Smooth muscle cell (in vitro differentiated cells): ENCODE data around the gene RFX1. TPM values are rescaled to one million over a fixed set of nuclear protein-coding genes. Genes with fewer than 3 reads are reported as not detected.
A peak's percentile ranks its signal among the peaks of the same experiment; 100 is the strongest.

ENCODE experiments used
- DNase-seq: peaks from one replicate; lab custom pipeline; 2025; ENCODE audit not compliant: unreplicated experiment; lab: John Stamatoyannopoulos, UW
- H2AFZ ChIP-seq: fragments of 200-600 bp; sonication (generic); 2 replicates; pipeline ENCODE4 v1.6.0; 2016; ENCODE audit warnings: antibody characterized with exemption, low read depth, mild to moderate bottlenecking
- H3F3A ChIP-seq: fragments of 200-600 bp; sonication (generic); 2 replicates; pipeline ENCODE4 v1.6.0; 2017; ENCODE audit warnings: antibody characterized with exemption, low read depth
- H3K27ac ChIP-seq: fragments of 200-600 bp; sonication (generic); 2 replicates; pipeline ENCODE4 v1.5.1; 2016; ENCODE audit warnings: low read depth, mild to moderate bottlenecking
- H3K27me3 ChIP-seq: fragments of 200-600 bp; sonication (generic); 2 replicates; pipeline ENCODE4 v1.6.1; 2016; ENCODE audit warnings: low read depth, mild to moderate bottlenecking
- H3K36me3 ChIP-seq: fragments of 200-600 bp; sonication (generic); 2 replicates; pipeline ENCODE4 v1.5.1; 2016; ENCODE audit warnings: low read depth
- H3K4me1 ChIP-seq: fragments of 200-600 bp; sonication (generic); 2 replicates; pipeline ENCODE4 v1.5.1; 2016; ENCODE audit warnings: low read depth
- H3K4me2 ChIP-seq: fragments of 200-600 bp; sonication (generic); 2 replicates; pipeline ENCODE4 v1.6.0; 2016; ENCODE audit warnings: mild to moderate bottlenecking
- H3K4me3 ChIP-seq: fragments of 200-600 bp; sonication (generic); 2 replicates; pipeline ENCODE4 v1.5.1; 2016; ENCODE audit warnings: mild to moderate bottlenecking
- H3K79me2 ChIP-seq: fragments of 200-600 bp; sonication (generic); 2 replicates; pipeline ENCODE4 v1.6.0; 2016; ENCODE audit warnings: low read depth, mild to moderate bottlenecking
- H3K9ac ChIP-seq: fragments of 200-600 bp; sonication (generic); 2 replicates; pipeline ENCODE4 v1.6.0; 2016; ENCODE audit warnings: low read depth
- H3K9me3 ChIP-seq: fragments of 200-600 bp; sonication (generic); replicated peaks from 2 replicates; pipeline ENCODE4 v1.5.1; 2016; ENCODE audit warnings: low read depth
- H4K20me1 ChIP-seq: fragments of 200-600 bp; sonication (generic); 2 replicates; pipeline ENCODE4 v1.6.0; 2016; ENCODE audit warnings: low read depth
- CTCF ChIP-seq: fragments of 200-600 bp; sonication (generic); IDR thresholded peaks from 2 replicates; pipeline ENCODE4 v1.5.1; 2017; ENCODE audit warnings: borderline replicate concordance, mild to moderate bottlenecking, antibody characterized with exemption; ENCODE audit not compliant: insufficient read depth, poor library complexity, severe bottlenecking
- WGBS: methylation state at CpG from one replicate; pipeline ENCODE4 v1.1.7; 2016; ENCODE audit warnings: low lambda C conversion rate; 5-methylcytosine and 5-hydroxymethylcytosine counted together
- polyA plus RNA-seq: library from polyadenylated mRNA; unstranded; fragments of >200 nt; fragmentation: Nextera tagmentation; extraction: Ambion mirVana; gene quantifications from 2 replicates; pipeline ENCODE4 v1.2.1, GENCODE V29; 2016
- total RNA-seq: library from RNA; depleted of rRNA; stranded (reverse); fragments of >200 nt; gene quantifications from 2 replicates; pipeline ENCODE4 v1.2.3, GENCODE V29; 2014

RFX1 gene
- total and polyA plus RNA-seq, 2 experiments from 2014 or later: 2.2 TPM

DNA sequence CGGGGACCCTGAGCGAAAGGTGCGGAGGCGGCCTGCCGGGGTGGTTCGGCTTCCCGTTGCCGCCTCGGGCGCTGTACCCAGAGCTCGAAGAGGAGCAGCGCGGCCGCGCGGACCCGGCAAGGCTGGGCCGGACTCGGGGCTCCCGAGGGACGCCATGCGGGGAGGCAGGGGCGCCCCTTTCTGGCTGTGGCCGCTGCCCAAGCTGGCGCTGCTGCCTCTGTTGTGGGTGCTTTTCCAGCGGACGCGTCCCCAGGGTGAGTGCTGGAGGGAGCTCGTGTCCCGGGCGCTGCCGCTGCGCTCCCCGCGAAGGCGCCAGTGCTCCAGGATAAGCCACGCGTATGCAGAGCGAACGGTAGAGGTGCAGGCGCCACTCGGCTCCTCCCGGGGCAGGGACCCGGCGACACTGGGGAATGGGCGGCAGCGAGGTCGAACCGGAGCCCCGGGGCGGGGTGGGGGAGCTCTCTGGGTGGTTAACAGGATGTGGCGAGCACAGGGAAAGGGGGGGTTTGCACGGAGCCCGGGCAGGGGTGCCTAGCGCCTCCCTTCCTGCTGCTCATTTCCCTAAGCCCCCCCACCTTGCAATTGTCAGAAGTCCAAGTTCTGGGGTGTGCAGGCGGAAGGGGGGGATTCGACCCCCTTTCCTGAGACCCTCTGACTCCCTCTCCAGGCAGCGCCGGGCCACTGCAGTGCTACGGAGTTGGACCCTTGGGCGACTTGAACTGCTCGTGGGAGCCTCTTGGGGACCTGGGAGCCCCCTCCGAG lies 25.8 kb upstream of the RFX1 start, which contains the start of gene IL27RA:
TSS of gene IL27RA (plus strand) at position 44 of the 762 bp plus-strand sequence. CDS start at position 155, 111 bp downstream.
- no peaks in the 10 kb centered on the region for H3K36me3 ChIP-seq
- H3K4me3 ChIP-seq: peak within 1 kb of the TSS; percentile 71
- no peak within 1 kb of the TSS for H3K9ac ChIP-seq
- H3F3A ChIP-seq: no peaks in the 10 kb centered on the region
- TF ChIP-seq CTCF: peak; percentile 35
- H4K20me1 ChIP-seq: no peaks in the 10 kb centered on the region
- H3K4me1 ChIP-seq: peaks cover 9% of the 10 kb centered on the region
- H3K27me3 ChIP-seq: no peaks in the 10 kb centered on the region
- no peak within 1 kb of the TSS for H3K27ac ChIP-seq
- H3K4me2 ChIP-seq: peak within 1 kb of the TSS; percentile 97
- WGBS: 1% methylated on average over 46 of the region's 63 CpGs
- H3K79me2 ChIP-seq: no peaks in the 10 kb centered on the region
- H3K9me3 ChIP-seq: no peaks in the 10 kb centered on the region
- DNase-seq: peak; percentile 37
- H2AFZ ChIP-seq: peak within 1 kb of the TSS; percentile 99

GRCh38 chr19:14030997-14031718 lies 25.0 kb upstream of the RFX1 start:
- Histone ChIP-seq H3K4me1 (peaks cover 9% of the 10 kb centered on the region), H3K4me2 (peak overlapping the region; percentile 97), H3K27me3 (no peaks in the 10 kb centered on the region), H3K4me3 (peak overlapping the region; percentile 71), H4K20me1 (no peaks in the 10 kb centered on the region), H3K9ac (no peak overlapping the region), H3K79me2 (no peaks in the 10 kb centered on the region), H3K27ac (no peak overlapping the region), H3F3A (no peaks in the 10 kb centered on the region), H3K36me3 (no peaks in the 10 kb centered on the region), H3K9me3 (no peaks in the 10 kb centered on the region), H2AFZ (peak overlapping the region; percentile 99)
- DNase-seq: no peak
- no peak for TF ChIP-seq CTCF
- WGBS: 53% methylated on average over 11 of the region's 20 CpGs

GRCh38 chr19:14028901-14029300 lies 22.8 kb upstream of the RFX1 start:
- 79% methylated on average over 4 of the region's 4 CpGs for WGBS
- Histone ChIP-seq H3K27ac (no peak overlapping the region), H3K9ac (no peak overlapping the region), H3K4me1 (peaks cover 9% of the 10 kb centered on the region), H4K20me1 (no peaks in the 10 kb centered on the region), H3K79me2 (no peaks in the 10 kb centered on the region), H3K9me3 (no peaks in the 10 kb centered on the region), H2AFZ (no peak overlapping the region), H3K36me3 (no peaks in the 10 kb centered on the region), H3K27me3 (no peaks in the 10 kb centered on the region), H3F3A (no peaks in the 10 kb centered on the region), H3K4me3 (no peak overlapping the region), H3K4me2 (no peak overlapping the region)
- no peak for DNase-seq
- TF ChIP-seq CTCF: no peak
